OCI-LY7 (cell line): ENCODE data around the gene SKIDA1. TPM values are rescaled to one million over a fixed set of nuclear protein-coding genes. Genes with fewer than 3 reads are reported as not detected.

Experiments
- BruUV-seq: library from RNA; stranded (reverse); fragments of 400-500 nt; replicated peaks from 2 replicates; lab custom pipeline; 2021; lab: Mats Ljungman, UMichigan
- CTCF ChIA-PET: fragments of 300-600 bp; sonication (Branson Sonifier 250); formaldehyde crosslinking; loops from one replicate; lab custom pipeline; 2022; ENCODE audit warnings: antibody characterized with exemption; ENCODE audit not compliant: unreplicated experiment; lab: Charles Lee
- POLR2A ChIA-PET: fragments of 300-600 bp; sonication (Branson Sonifier 250); formaldehyde crosslinking; loops from one replicate; lab custom pipeline; 2022; ENCODE audit warnings: antibody characterized with exemption; lab: Charles Lee
- DNase-seq: peaks from one replicate; pipeline ENCODE4 v3.0.0-alpha.2; 2015; ENCODE audit warnings: low spot score
- H2AFZ ChIP-seq: fragments of 200-600 bp; sonication (generic), shearing (Covaris generic); 2 replicates; pipeline ENCODE4 v1.6.1; 2014; ENCODE audit warnings: mild to moderate bottlenecking, antibody characterized with exemption, low read length, moderate library complexity
- H3K27ac ChIP-seq: fragments of 200-600 bp; sonication (generic); 2 replicates; pipeline ENCODE4 v1.5.1; 2014; ENCODE audit warnings: mixed run types, low read depth, mild to moderate bottlenecking, moderate library complexity, low read length, inconsistent platforms; ENCODE audit not compliant: poor library complexity, severe bottlenecking
- H3K36me3 ChIP-seq: fragments of 200-600 bp; sonication (generic); 2 replicates; pipeline ENCODE4 v1.6.1; 2014; ENCODE audit warnings: mild to moderate bottlenecking, antibody characterized with exemption, low read length, moderate library complexity, mixed read lengths; ENCODE audit not compliant: insufficient read depth
- H3K4me1 ChIP-seq: fragments of 200-600 bp; sonication (generic); 2 replicates; pipeline ENCODE4 v1.5.1; 2014; ENCODE audit warnings: mild to moderate bottlenecking, low read length; ENCODE audit not compliant: insufficient read depth, poor library complexity, severe bottlenecking
- H3K4me2 ChIP-seq: fragments of 200-600 bp; sonication (generic); 2 replicates; pipeline ENCODE4 v1.6.1; 2014; ENCODE audit warnings: mild to moderate bottlenecking, low read length
- H3K4me3 ChIP-seq: fragments of 200-600 bp; sonication (generic); 2 replicates; pipeline ENCODE4 v1.5.1; 2014; ENCODE audit warnings: mild to moderate bottlenecking, low read depth, low read length; ENCODE audit not compliant: poor library complexity, severe bottlenecking
- H3K79me2 ChIP-seq: fragments of 200-600 bp; sonication (generic); 2 replicates; pipeline ENCODE4 v1.6.1; 2016; ENCODE audit warnings: low read depth, mild to moderate bottlenecking, low read length, moderate library complexity, mixed read lengths; ENCODE audit not compliant: insufficient read depth
- H3K9me2 ChIP-seq: fragments of 200-600 bp; sonication (generic); 2 replicates; pipeline ENCODE4 v1.6.1; 2016; ENCODE audit warnings: mild to moderate bottlenecking, low read length, mixed read lengths; ENCODE audit not compliant: insufficient read depth
- H3K9me3 ChIP-seq: fragments of 200-600 bp; sonication (generic); 2 replicates; pipeline ENCODE4 v1.6.1; 2014; ENCODE audit warnings: mild to moderate bottlenecking, mixed run types, low read length, mixed read lengths
- H4K20me1 ChIP-seq: fragments of 200-600 bp; sonication (generic); 2 replicates; pipeline ENCODE4 v1.6.1; 2014; ENCODE audit warnings: mild to moderate bottlenecking, antibody characterized with exemption, low read length, moderate library complexity, mixed read lengths; ENCODE audit not compliant: insufficient read depth
- CTCF ChIP-seq: fragments of 200-600 bp; sonication (generic); conservative IDR thresholded peaks from 2 replicates; pipeline ENCODE4 v1.5.1; 2014; ENCODE audit warnings: mild to moderate bottlenecking, antibody characterized with exemption, low read length, moderate library complexity, mixed read lengths
- EZH2phosphoT487 ChIP-seq: fragments of 200-600 bp; sonication (generic); IDR thresholded peaks from 2 replicates; pipeline ENCODE4 v1.6.1; 2018; ENCODE audit warnings: low read depth, borderline replicate concordance, mild to moderate bottlenecking, mixed run types, antibody characterized with exemption, low read length, moderate library complexity, mixed read lengths
- intact Hi-C: fragments of 100-400 bp; cut with micrococcal nuclease; formaldehyde crosslinking; loops from one replicate; pipeline ENCODE4 v1.10.0; 2022; ENCODE audit not compliant: unreplicated experiment
- total RNA-seq, 2 experiments: library from RNA; depleted of rRNA in 1 of 2; stranded (reverse); fragments of >200 nt in 1 of 2; shearing (Covaris generic) in 1 of 2; gene quantifications; 2 replicates each; pipeline ENCODE4 v1.2.3, GENCODE V29; 2014 to 2022

SKIDA1 gene
- total RNA-seq, 2 experiments from 2014 or later, result not detected

GRCh38 chr10:21496343-21497176 lies 28.9 kb downstream of the SKIDA1 start:
- peak overlapping the region; percentile 94 for H2AFZ ChIP-seq
- peak overlapping the region; percentile 77 for H3K4me3 ChIP-seq
- H3K9me2 ChIP-seq, result no peaks in the 10 kb centered on the region
- H3K36me3 ChIP-seq, result no peaks in the 10 kb centered on the region
- ChIA-PET POLR2A (interaction anchor here (0.5 to 1.1 kb wide), 6 partner anchors 17 to 507 kb away, joined by 3 to 5 read pairs (median 4); no protein-coding TSS in a partner anchor), CTCF (interaction anchor here (0.6 to 1.0 kb wide), 3 partner anchors 22 to 1348 kb away, joined by 3 to 8 read pairs (median 3); no protein-coding TSS in a partner anchor)
- peaks cover 13% of the 10 kb centered on the region for H3K4me1 ChIP-seq
- H3K4me2 ChIP-seq, result peak overlapping the region; percentile 85
- BruUV-seq, result no TSS peak
- no peaks in the 10 kb centered on the region for H4K20me1 ChIP-seq
- peak; percentile 76 for TF ChIP-seq CTCF
- no peak for TF ChIP-seq EZH2phosphoT487
- DNase-seq, result peak; percentile 80
- H3K27ac ChIP-seq, result peak overlapping the region; percentile 45
- no peaks in the 10 kb centered on the region for H3K79me2 ChIP-seq
- H3K9me3 ChIP-seq, result no peaks in the 10 kb centered on the region
- intact Hi-C loops, result loop anchor here (1.0 to 10.0 kb wide), 5 partner anchors 38 to 1491 kb away; partner anchors contain the start of gene MLLT10

- H3K27ac ChIP-seq, result peak overlapping the region; percentile 45
- H2AFZ ChIP-seq, result peak overlapping the region; percentile 94
- CTCF ChIA-PET, result interaction anchor here (0.6 to 1.0 kb wide), 2 partner anchors 23 to 1349 kb away, joined by 3 to 8 read pairs; no protein-coding TSS in a partner anchor
Measured at GRCh38 chr10:21495752-21496342, 29.6 kb downstream of the SKIDA1 start.

More at GRCh38 chr10:21495752-21496342, 29.6 kb downstream of the SKIDA1 start:
- Histone ChIP-seq H3K9me3 (no peaks in the 10 kb centered on the region), H3K4me3 (peak overlapping the region; percentile 77), H3K36me3 (no peaks in the 10 kb centered on the region), H3K79me2 (no peaks in the 10 kb centered on the region), H3K9me2 (no peaks in the 10 kb centered on the region), H3K4me1 (peaks cover 13% of the 10 kb centered on the region), H3K4me2 (peak overlapping the region; percentile 85), H4K20me1 (no peaks in the 10 kb centered on the region)
- POLR2A ChIA-PET, result interaction anchor here (0.6 to 0.7 kb wide), 3 partner anchors 18 to 508 kb away, joined by 4 to 5 read pairs (median 4); no protein-coding TSS in a partner anchor
- TF ChIP-seq EZH2phosphoT487 (no peak), CTCF (peak; percentile 90)
- BruUV-seq, result no TSS peak
- intact Hi-C loops, result loop anchor here (1.0 to 10.0 kb wide), 7 partner anchors 38 to 1491 kb away; partner anchors contain the start of gene MLLT10
- peak; percentile 87 for DNase-seq
